ENCODE data around the gene OSMR.

The OSMR gene

DNA sequence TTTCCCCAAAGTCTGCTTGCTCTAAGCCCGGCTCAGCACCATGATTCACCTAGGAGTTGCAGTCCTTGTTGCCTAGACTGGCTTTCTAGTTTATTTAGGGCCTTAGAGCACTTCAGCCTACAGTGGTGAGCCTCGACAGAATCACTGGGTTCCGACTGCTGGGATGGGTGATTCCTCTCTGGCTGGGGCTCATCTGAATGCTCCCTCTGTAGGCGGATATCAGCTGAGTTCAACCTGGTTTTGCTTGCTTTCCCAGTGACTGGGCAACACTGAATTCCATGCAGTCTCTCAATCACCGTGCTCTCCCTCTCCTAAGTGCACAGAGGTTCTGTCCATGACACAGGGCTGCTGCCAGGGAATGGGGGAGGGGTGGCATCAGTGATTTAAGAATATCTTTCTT is 54.1 kb downstream of the OSMR start:
- TF ChIP-seq TAF1 (IDR thresholded peaks at IDR 0.05; ENCODE audit: borderline replicate concordance, insufficient read depth, low read length) (no peak), FOXP2 (optimal IDR thresholded peaks at IDR 0.05; ENCODE audit: borderline replicate concordance, extremely low read depth, extremely low read length, insufficient read depth) (no peak), POLR2AphosphoS5 (IDR thresholded peaks at IDR 0.05; ENCODE audit: low read depth, low read length) (no peak), SIN3A (IDR thresholded peaks at IDR 0.05; ENCODE audit: borderline replicate concordance, insufficient read depth, low read length) (no peak), REST (IDR thresholded peaks at IDR 0.05; ENCODE audit: insufficient read depth in 1 of 2, low read depth in 2 of 2, low read length in 2 of 2) (no peak)

GRCh38 chr5:38905516-38905915 is 59.7 kb downstream of the OSMR start:
- TF ChIP-seq FOXP2 (optimal IDR thresholded peaks at IDR 0.05; ENCODE audit: borderline replicate concordance, extremely low read depth, extremely low read length, insufficient read depth) (no peak), SIN3A (IDR thresholded peaks at IDR 0.05; ENCODE audit: borderline replicate concordance, insufficient read depth, low read length) (no peak), TAF1 (IDR thresholded peaks at IDR 0.05; ENCODE audit: borderline replicate concordance, insufficient read depth, low read length) (no peak), REST (IDR thresholded peaks at IDR 0.05; ENCODE audit: insufficient read depth in 1 of 2, low read depth in 2 of 2, low read length in 2 of 2) (no peak), POLR2AphosphoS5 (IDR thresholded peaks at IDR 0.05; ENCODE audit: low read depth, low read length) (no peak)

- no peak for TF ChIP-seq TAF1 (IDR thresholded peaks at IDR 0.05; ENCODE audit: borderline replicate concordance, insufficient read depth, low read length)
- no peak for TF ChIP-seq FOXP2 (optimal IDR thresholded peaks at IDR 0.05; ENCODE audit: borderline replicate concordance, extremely low read depth, extremely low read length, insufficient read depth)
- no peak for TF ChIP-seq REST (IDR thresholded peaks at IDR 0.05; ENCODE audit: insufficient read depth in 1 of 2, low read depth in 2 of 2, low read length in 2 of 2)
Measured at GRCh38 chr5:38906503-38906902, 60.7 kb downstream of the OSMR start.

DNA sequence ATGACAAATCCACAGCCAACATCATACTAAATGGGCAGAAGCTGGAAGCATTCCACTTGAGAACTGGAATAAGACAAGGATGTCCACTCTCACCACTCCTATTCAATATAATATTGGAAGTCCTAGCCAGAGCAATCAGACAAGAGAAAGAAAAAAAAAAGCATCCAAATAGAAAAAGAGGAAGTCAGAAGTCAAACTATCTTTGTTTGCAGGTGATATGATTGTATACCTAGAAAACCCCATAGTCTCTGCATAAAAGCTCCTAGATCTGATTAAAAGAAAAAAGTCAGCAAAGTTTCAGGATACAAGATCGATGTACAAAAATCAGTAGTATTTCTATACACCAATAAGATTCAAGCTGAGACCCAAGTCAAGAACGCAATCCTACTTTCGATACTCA is 66.1 kb downstream of the OSMR start:
- TF ChIP-seq FOXP2 (optimal IDR thresholded peaks at IDR 0.05; ENCODE audit: borderline replicate concordance, extremely low read depth, extremely low read length, insufficient read depth) (no peak), REST (IDR thresholded peaks at IDR 0.05; ENCODE audit: insufficient read depth in 1 of 2, low read depth in 2 of 2, low read length in 2 of 2) (no peak), POLR2AphosphoS5 (IDR thresholded peaks at IDR 0.05; ENCODE audit: low read depth, low read length) (no peak), TAF1 (IDR thresholded peaks at IDR 0.05; ENCODE audit: borderline replicate concordance, insufficient read depth, low read length) (no peak), SIN3A (IDR thresholded peaks at IDR 0.05; ENCODE audit: borderline replicate concordance, insufficient read depth, low read length) (no peak)

GRCh38 chr5:38913714-38914113 is 67.9 kb downstream of the OSMR start:
- TF ChIP-seq POLR2AphosphoS5 (IDR thresholded peaks at IDR 0.05; ENCODE audit: low read depth, low read length), result no peak
- TF ChIP-seq FOXP2 (optimal IDR thresholded peaks at IDR 0.05; ENCODE audit: borderline replicate concordance, extremely low read depth, extremely low read length, insufficient read depth), result no peak
